ENCODE results near the gene SPHK1. TPM values are rescaled to one million over a fixed set of nuclear protein-coding genes. Genes with fewer than 3 reads are reported as not detected.
A peak's percentile ranks its signal among the peaks of the same experiment; 100 is the strongest.

The SPHK1 gene
- polyA plus RNA-seq, 1 of the 3 experiments (the other 2 are of a cell fraction) = 12.3 TPM

- no peak overlapping the region; a peak in 1 of 4 replicates for H3K27ac ChIP-seq (ENCODE audit: low read depth in 2 of 2, low read length in 1 of 2)
- peaks cover 0 to 3% of the 10 kb centered on the region in 2 experiments; a peak in 1 of 4 replicates for H3K4me1 ChIP-seq (ENCODE audit: control insufficient read depth in 1 of 2, insufficient read depth in 2 of 2, low read depth in 1 of 2, low read length in 1 of 2)
- H3K36me3 ChIP-seq (replicated peaks in 1 of 2; ENCODE audit: control insufficient read depth in 1 of 2, insufficient read depth in 2 of 2, low read length in 1 of 2) = peaks cover 60 to 85% of the 10 kb centered on the region in 2 experiments
- no peak overlapping the region for H3K9ac ChIP-seq
- H3K4me3 ChIP-seq (ENCODE audit: low read depth in 2 of 2, low read length in 1 of 2) = no peak overlapping the region; a peak in 1 of 4 replicates
- no peaks in the 10 kb centered on the region for H3F3A ChIP-seq (replicated peaks; ENCODE audit: insufficient read depth)
- POLR2A ChIA-PET = interaction anchor here (0.7 to 1.5 kb wide), 7 partner anchors 10 to 94 kb away, joined by 3 to 9 read pairs (median 3); partner anchors contain the start of genes PRPSAP1 and QRICH2
- no peak overlapping the region for H2AFZ ChIP-seq (ENCODE audit: low read depth)
- no peak for TF ChIP-seq FOXJ3 (CRISPR knock-in tag; IDR thresholded peaks at IDR 0.05)
- TF ChIP-seq TEAD4 (IDR thresholded peaks at IDR 0.05; ENCODE audit: borderline replicate concordance, insufficient read depth) = no peak
- peak; percentile 46 for TF ChIP-seq CHD2 (IDR thresholded peaks at IDR 0.05; ENCODE audit: low read length, partially characterized antibody)
- TF ChIP-seq, protein P1, sequence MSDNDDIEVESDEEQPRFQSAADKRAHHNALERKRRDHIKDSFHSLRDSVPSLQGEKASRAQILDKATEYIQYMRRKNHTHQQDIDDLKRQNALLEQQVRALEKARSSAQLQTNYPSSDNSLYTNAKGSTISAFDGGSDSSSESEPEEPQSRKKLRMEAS (IDR thresholded peaks at IDR 0.05; ENCODE audit: low read depth) = no peak
- TF ChIP-seq SIN3A (IDR thresholded peaks at IDR 0.05; ENCODE audit: borderline replicate concordance, low read depth, low read length) = peak; percentile 31; the same call in 1 of the 2 replicates
- TF ChIP-seq SMC3 (IDR thresholded peaks at IDR 0.05; ENCODE audit: low read depth, low read length) = peak; percentile 99
- TF ChIP-seq, protein P2, sequence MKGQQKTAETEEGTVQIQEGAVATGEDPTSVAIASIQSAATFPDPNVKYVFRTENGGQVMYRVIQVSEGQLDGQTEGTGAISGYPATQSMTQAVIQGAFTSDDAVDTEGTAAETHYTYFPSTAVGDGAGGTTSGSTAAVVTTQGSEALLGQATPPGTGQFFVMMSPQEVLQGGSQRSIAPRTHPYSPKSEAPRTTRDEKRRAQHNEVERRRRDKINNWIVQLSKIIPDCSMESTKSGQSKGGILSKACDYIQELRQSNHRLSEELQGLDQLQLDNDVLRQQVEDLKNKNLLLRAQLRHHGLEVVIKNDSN (IDR thresholded peaks at IDR 0.05; ENCODE audit: borderline replicate concordance, low read depth) = no peak
- TF ChIP-seq, protein P3, sequence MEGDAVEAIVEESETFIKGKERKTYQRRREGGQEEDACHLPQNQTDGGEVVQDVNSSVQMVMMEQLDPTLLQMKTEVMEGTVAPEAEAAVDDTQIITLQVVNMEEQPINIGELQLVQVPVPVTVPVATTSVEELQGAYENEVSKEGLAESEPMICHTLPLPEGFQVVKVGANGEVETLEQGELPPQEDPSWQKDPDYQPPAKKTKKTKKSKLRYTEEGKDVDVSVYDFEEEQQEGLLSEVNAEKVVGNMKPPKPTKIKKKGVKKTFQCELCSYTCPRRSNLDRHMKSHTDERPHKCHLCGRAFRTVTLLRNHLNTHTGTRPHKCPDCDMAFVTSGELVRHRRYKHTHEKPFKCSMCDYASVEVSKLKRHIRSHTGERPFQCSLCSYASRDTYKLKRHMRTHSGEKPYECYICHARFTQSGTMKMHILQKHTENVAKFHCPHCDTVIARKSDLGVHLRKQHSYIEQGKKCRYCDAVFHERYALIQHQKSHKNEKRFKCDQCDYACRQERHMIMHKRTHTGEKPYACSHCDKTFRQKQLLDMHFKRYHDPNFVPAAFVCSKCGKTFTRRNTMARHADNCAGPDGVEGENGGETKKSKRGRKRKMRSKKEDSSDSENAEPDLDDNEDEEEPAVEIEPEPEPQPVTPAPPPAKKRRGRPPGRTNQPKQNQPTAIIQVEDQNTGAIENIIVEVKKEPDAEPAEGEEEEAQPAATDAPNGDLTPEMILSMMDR (IDR thresholded peaks at IDR 0.05) = peak; percentile 99
- peak; percentile 35; the same call in 1 of the 2 replicates for TF ChIP-seq MXI1 (IDR thresholded peaks at IDR 0.05; ENCODE audit: low read depth, low read length)
- TF ChIP-seq, protein P4, sequence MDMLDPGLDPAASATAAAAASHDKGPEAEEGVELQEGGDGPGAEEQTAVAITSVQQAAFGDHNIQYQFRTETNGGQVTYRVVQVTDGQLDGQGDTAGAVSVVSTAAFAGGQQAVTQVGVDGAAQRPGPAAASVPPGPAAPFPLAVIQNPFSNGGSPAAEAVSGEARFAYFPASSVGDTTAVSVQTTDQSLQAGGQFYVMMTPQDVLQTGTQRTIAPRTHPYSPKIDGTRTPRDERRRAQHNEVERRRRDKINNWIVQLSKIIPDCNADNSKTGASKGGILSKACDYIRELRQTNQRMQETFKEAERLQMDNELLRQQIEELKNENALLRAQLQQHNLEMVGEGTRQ (IDR thresholded peaks at IDR 0.05; ENCODE audit: borderline replicate concordance, low read depth, low read length) = no peak
- peak; percentile 50; the same call in 1 of the 2 replicates for TF ChIP-seq RCOR1 (IDR thresholded peaks at IDR 0.05; ENCODE audit: low read length)
- TF ChIP-seq RXRA (IDR thresholded peaks at IDR 0.05; ENCODE audit: borderline replicate concordance, low read depth) = no peak
- TF ChIP-seq, protein P5, sequence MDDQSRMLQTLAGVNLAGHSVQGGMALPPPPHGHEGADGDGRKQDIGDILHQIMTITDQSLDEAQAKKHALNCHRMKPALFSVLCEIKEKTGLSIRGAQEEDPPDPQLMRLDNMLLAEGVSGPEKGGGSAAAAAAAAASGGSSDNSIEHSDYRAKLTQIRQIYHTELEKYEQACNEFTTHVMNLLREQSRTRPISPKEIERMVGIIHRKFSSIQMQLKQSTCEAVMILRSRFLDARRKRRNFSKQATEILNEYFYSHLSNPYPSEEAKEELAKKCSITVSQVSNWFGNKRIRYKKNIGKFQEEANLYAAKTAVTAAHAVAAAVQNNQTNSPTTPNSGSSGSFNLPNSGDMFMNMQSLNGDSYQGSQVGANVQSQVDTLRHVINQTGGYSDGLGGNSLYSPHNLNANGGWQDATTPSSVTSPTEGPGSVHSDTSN (IDR thresholded peaks at IDR 0.05) = no peak
- TF ChIP-seq RAD21 (IDR thresholded peaks at IDR 0.05; ENCODE audit: low read length) = peak; percentile 96
- TF ChIP-seq NRF1 (IDR thresholded peaks at IDR 0.05; ENCODE audit: low read depth, low read length) = no peak
- no peaks in the 10 kb centered on the region for H3K79me2 ChIP-seq (ENCODE audit: insufficient read depth)
- no peak overlapping the region for H3K4me2 ChIP-seq
- CTCF ChIA-PET = interaction anchor here (0.6 to 10.1 kb wide), 79 partner anchors 9 to 625 kb away, joined by 3 to 348 read pairs (median 5); partner anchors contain the start of genes AANAT, PRPSAP1, QRICH2 and RHBDF2
- DNase-seq = peak; percentile 92
- no peaks in the 10 kb centered on the region for H3K27me3 ChIP-seq (ENCODE audit: insufficient read depth)
- no peaks in the 10 kb centered on the region for H4K20me1 ChIP-seq (ENCODE audit: insufficient read depth)
- no peaks in the 10 kb centered on the region for H3K9me3 ChIP-seq
- WGBS (ENCODE audit: low lambda C conversion rate) = 24% methylated on average over 11 of the region's 16 CpGs
- no peaks in the 10 kb centered on the region for H3K9me2 ChIP-seq
Observed at GRCh38 chr17:76397687-76398522, 13.5 kb downstream of the SPHK1 start.
